GM12892 (cell line): ENCODE results near the gene CORO2A.

ENCODE experiments used
- POLR2A ChIP-seq: IDR thresholded peaks from 2 replicates; pipeline ENCODE4 v1.6.1; 2011; ENCODE audit warnings: low read depth, low read length, control low read depth
- POLR2AphosphoS5 ChIP-seq: IDR thresholded peaks from 2 replicates; pipeline ENCODE4 v1.6.1; 2011; ENCODE audit warnings: low read depth, low read length, control low read depth
- TAF1 ChIP-seq: IDR thresholded peaks from 2 replicates; pipeline ENCODE4 v1.6.1; 2011; ENCODE audit warnings: low read depth, mild to moderate bottlenecking, control low read depth, low read length, borderline replicate concordance

DNA sequence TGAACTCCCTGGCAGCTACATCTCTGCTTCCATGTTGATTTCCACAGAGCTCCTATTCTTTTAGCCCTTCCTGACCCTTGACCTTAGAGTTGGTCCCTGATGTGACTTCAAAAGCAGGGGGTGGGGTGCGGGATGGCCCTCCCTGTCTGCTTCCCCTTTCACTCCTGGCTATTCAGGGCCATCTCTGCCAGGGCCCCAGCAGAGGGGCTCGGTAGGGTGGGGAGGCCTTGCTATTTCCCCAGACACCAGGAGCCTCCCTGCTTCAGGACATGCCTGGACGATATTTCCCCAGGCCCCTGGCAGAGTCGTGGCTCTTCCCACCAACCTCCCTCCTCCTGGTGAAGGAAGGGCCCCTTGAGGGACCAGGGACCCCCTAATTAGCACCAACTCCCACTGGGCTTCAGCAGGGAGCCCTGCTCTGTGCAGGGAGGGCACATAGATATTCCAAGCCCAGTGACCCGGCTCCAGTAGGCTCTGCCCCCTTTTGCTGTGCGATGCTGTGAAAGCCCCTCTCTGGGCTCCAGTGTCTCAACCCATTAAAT is 17.3 kb downstream of the CORO2A start:
- TF ChIP-seq TAF1: no peak
- TF ChIP-seq POLR2A: no peak
- TF ChIP-seq POLR2AphosphoS5: no peak
